HepG2 (cell line): Measurements from ENCODE around the gene NOL8. TPM values are rescaled to one million over a fixed set of nuclear protein-coding genes. Genes with fewer than 3 reads are reported as not detected.

Source experiments
- CBX2 ChIP-seq, 2 experiments: fragments of 200-600 bp in 1 of 2; sonication (generic); formaldehyde crosslinking in 1 of 2; IDR thresholded peaks; 2 replicates each; pipeline versions ENCODE4 v1.7.0 to v1.8.1; 2018 to 2022; ENCODE audit warnings: low read depth in 2 of 2, low read length in 1 of 2, mild to moderate bottlenecking in 1 of 2, missing genetic modification reagents in 1 of 2
- DR1 ChIP-seq: sonication (generic); formaldehyde crosslinking; IDR thresholded peaks from 2 replicates; pipeline ENCODE4 v1.8.0; 2021; ENCODE audit warnings: mild to moderate bottlenecking, missing genetic modification reagents, inconsistent platforms
- ETS1 ChIP-seq: sonication (generic); formaldehyde crosslinking; IDR thresholded peaks from 2 replicates; pipeline ENCODE4 v1.4.0; 2020; ENCODE audit warnings: missing genetic modification reagents
- FOSL2 ChIP-seq: sonication (generic); formaldehyde crosslinking; IDR thresholded peaks from 2 replicates; pipeline ENCODE4 v1.4.0; 2020; ENCODE audit warnings: missing genetic modification reagents
- HOXA7 ChIP-seq: sonication (generic); formaldehyde crosslinking; IDR thresholded peaks from 2 replicates; pipeline ENCODE4 v1.8.1; 2022; ENCODE audit warnings: mild to moderate bottlenecking, missing genetic modification reagents, moderate library complexity
- KLF13 ChIP-seq: sonication (generic); formaldehyde crosslinking; IDR thresholded peaks from 2 replicates; pipeline ENCODE4 v1.4.0; 2020; ENCODE audit warnings: mild to moderate bottlenecking, missing genetic modification reagents
- MAFK ChIP-seq, 2 experiments: IDR thresholded peaks in 1 of 2; conservative IDR thresholded peaks in 1 of 2; 2 replicates each; pipeline ENCODE4 v1.6.1; 2011; ENCODE audit warnings: improper control_type of control experiment in 2 of 2, low read length in 2 of 2
- MBD4 ChIP-seq: IDR thresholded peaks from 2 replicates; pipeline ENCODE4 v1.6.1; 2012; ENCODE audit warnings: low read length, inconsistent platforms, borderline replicate concordance
- MBNL3 ChIP-seq: fragments of 250-450 bp; sonication (Bioruptor Pico); conservative IDR thresholded peaks from 2 replicates; pipeline ENCODE4 v1.8.0; 2022; ENCODE audit warnings: mild to moderate bottlenecking, inconsistent platforms
- MTERF4 ChIP-seq: sonication (generic); formaldehyde crosslinking; IDR thresholded peaks from 2 replicates; pipeline ENCODE4 v1.8.0; 2023; ENCODE audit warnings: mild to moderate bottlenecking, missing genetic modification reagents
- NFATC3 ChIP-seq: sonication (generic); formaldehyde crosslinking; IDR thresholded peaks from 2 replicates; pipeline ENCODE4 v1.5.1; 2020; ENCODE audit warnings: mild to moderate bottlenecking, missing genetic modification reagents
- NR3C1 ChIP-seq: sonication (generic); formaldehyde crosslinking; IDR thresholded peaks from 2 replicates; pipeline ENCODE4 v1.4.0; 2020; ENCODE audit warnings: missing genetic modification reagents
- PCBP1 ChIP-seq: fragments of 200-400 bp; formaldehyde crosslinking; IDR thresholded peaks from 2 replicates; pipeline ENCODE4 v1.6.1; 2017; ENCODE audit warnings: mild to moderate bottlenecking, low read depth, low read length, borderline replicate concordance
- SIN3B ChIP-seq: fragments of 150-350 bp; IDR thresholded peaks from 2 replicates; pipeline ENCODE4 v1.6.1; 2014; ENCODE audit warnings: low read length
- SPEN ChIP-seq: sonication (generic); formaldehyde crosslinking; IDR thresholded peaks from 2 replicates; pipeline ENCODE4 v1.5.1; 2020; ENCODE audit warnings: low read depth, mild to moderate bottlenecking, missing genetic modification reagents
- STAG1 ChIP-seq: sonication (generic); formaldehyde crosslinking; IDR thresholded peaks from 2 replicates; pipeline ENCODE4 v1.4.0; 2020; ENCODE audit warnings: missing genetic modification reagents
- TP53 ChIP-seq: sonication (generic); formaldehyde crosslinking; conservative IDR thresholded peaks from 2 replicates; pipeline ENCODE4 v1.4.0; 2020; ENCODE audit warnings: missing genetic modification reagents
- TSC22D2 ChIP-seq: sonication (generic); formaldehyde crosslinking; IDR thresholded peaks from 2 replicates; pipeline ENCODE4 v1.5.1; 2020; ENCODE audit warnings: missing genetic modification reagents, mild to moderate bottlenecking, borderline replicate concordance
- UBTF ChIP-seq: sonication (generic); formaldehyde crosslinking; IDR thresholded peaks from 2 replicates; pipeline ENCODE4 v1.4.0; 2020; ENCODE audit warnings: mild to moderate bottlenecking, missing genetic modification reagents
- ZBTB1 ChIP-seq: sonication (generic); formaldehyde crosslinking; IDR thresholded peaks from 2 replicates; pipeline ENCODE4 v1.4.0; 2020; ENCODE audit warnings: missing genetic modification reagents, borderline replicate concordance
- ZBTB14 ChIP-seq: sonication (generic); formaldehyde crosslinking; IDR thresholded peaks from 2 replicates; pipeline ENCODE4 v1.4.0; 2020; ENCODE audit warnings: missing genetic modification reagents
- ZFP36 ChIP-seq: fragments of 150-350 bp; IDR thresholded peaks from 2 replicates; pipeline ENCODE4 v1.6.1; 2018; ENCODE audit warnings: borderline replicate concordance, low read length, low read depth; ENCODE audit not compliant: partially characterized antibody
- ZNF230 ChIP-seq: sonication (generic); formaldehyde crosslinking; IDR thresholded peaks from 2 replicates; pipeline ENCODE4 v1.4.0; 2020; ENCODE audit warnings: mild to moderate bottlenecking, missing genetic modification reagents
- ZNF580 ChIP-seq: IDR thresholded peaks from 2 replicates; pipeline ENCODE4 v1.6.1; 2016; ENCODE audit warnings: low read depth, borderline replicate concordance
- ZNF672 ChIP-seq: sonication (generic); formaldehyde crosslinking; IDR thresholded peaks from 2 replicates; pipeline ENCODE4 v1.8.1; 2022; ENCODE audit warnings: missing genetic modification reagents
- polyA plus RNA-seq, 8 experiments: library from polyadenylated mRNA; depleted of rRNA in 3 of 8; stranded (reverse) in 7 of 8; unstranded in 1 of 8; fragments of >200 nt; fragmentation: Illumina TruSeq in 4 of 8; extraction: Trizol in 4 of 8; gene quantifications; 2 replicates each; pipeline versions ENCODE4 v1.2.1 to v1.2.3, GENCODE V29; 2011 to 2016; ENCODE audit warnings: low read depth in 4 of 8, missing spikeins in 1 of 8, mixed read lengths in 1 of 8; ENCODE audit not compliant: insufficient read depth in 1 of 8
- total RNA-seq, 5 experiments: library from RNA; depleted of rRNA; stranded (reverse); fragments of >200 nt; fragmentation: Illumina TruSeq; extraction: Trizol; gene quantifications; 2 replicates each; pipeline ENCODE4 v1.2.3, GENCODE V29; 2016; ENCODE audit warnings: low read depth in 1 of 5

NOL8 gene
- total and polyA plus RNA-seq, 2 of the 13 experiments (the other 11 are each of a cell fraction or from before 2014, with no cell fraction given), result 12.8 to 36.3 TPM

GRCh38 chr9:92325269-92325990 is at the start of gene NOL8, which contains the start of gene CENPP (continued):
- TF ChIP-seq SPEN (peak; percentile 75), TSC22D2 (CRISPR knock-in tag) (no peak), KLF13 (CRISPR knock-in tag) (no peak), ZFP36 (no peak), NR3C1 (no peak), MTERF4 (no peak; the same call in 1 of the 2 replicates), CBX2 (IDR thresholded peaks at IDR 0.05; ENCODE audit: low read depth, low read length) (no peak), CBX2 (CRISPR knock-in tag; IDR thresholded peaks at IDR 0.05; ENCODE audit: low read depth) (no peak), TP53 (no peak), SIN3B (peak; percentile 96), MBNL3 (CRISPR knock-in tag) (no peak), ZNF672 (CRISPR knock-in tag) (no peak), UBTF (CRISPR knock-in tag) (peak; percentile 34), NFATC3 (CRISPR knock-in tag) (no peak), ZNF580 (peak; percentile 80; the same call in 1 of the 2 replicates), MAFK (conservative IDR thresholded peaks at IDR 0.05 in 1 of 2, IDR thresholded peaks at IDR 0.05 in 1 of 2; ENCODE audit: low read length in 2 of 2) (no peak), ZBTB14 (peak; percentile 91), DR1 (CRISPR knock-in tag) (no peak; the same call in none of the 2 replicates), ETS1 (CRISPR knock-in tag) (no peak), HOXA7 (no peak), ZBTB1 (no peak), STAG1 (CRISPR knock-in tag) (no peak), MBD4 (no peak), FOSL2 (CRISPR knock-in tag) (peak; percentile 12; the same call in 1 of the 2 replicates), PCBP1 (peak; percentile 81; the same call in 1 of the 2 replicates), ZNF230 (CRISPR knock-in tag) (peak; percentile 69; the same call in 1 of the 2 replicates)
